ENCODE data around the gene PHACTR3. TPM values are rescaled to one million over a fixed set of nuclear protein-coding genes. Genes with fewer than 3 reads are reported as not detected.

Gene PHACTR3
- total RNA-seq, 3 donors from 2014 or later, result 0.41 to 3.4 (median 1.1) TPM

GRCh38 chr20:59864726-59865125 lies 260.4 kb downstream of the PHACTR3 start:
- TF ChIP-seq CTCF (IDR thresholded peaks at IDR 0.05), result no peak
- intact Hi-C loops (cut with DNase I, micrococcal nuclease), result no loop called here
- ATAC-seq, result no peak
- Histone ChIP-seq H3K4me1 (ENCODE audit: low read depth) (no peaks in the 10 kb centered on the region), H3K36me3 (ENCODE audit: low read depth) (no peaks in the 10 kb centered on the region), H3K9me3 (no peaks in the 10 kb centered on the region), H3K4me3 (no peak overlapping the region)
- no peak for DNase-seq

GRCh38 chr20:59866338-59866737 lies 262.0 kb downstream of the PHACTR3 start:
- H3K36me3 ChIP-seq (ENCODE audit: low read depth), result no peaks in the 10 kb centered on the region
- intact Hi-C loops (cut with DNase I, micrococcal nuclease), result no loop called here
- no peak for ATAC-seq
- H3K4me1 ChIP-seq (ENCODE audit: low read depth), result no peaks in the 10 kb centered on the region
- DNase-seq, result no peak
- no peak for TF ChIP-seq CTCF (IDR thresholded peaks at IDR 0.05)
- no peak overlapping the region for H3K4me3 ChIP-seq
- H3K9me3 ChIP-seq, result no peaks in the 10 kb centered on the region

DNA sequence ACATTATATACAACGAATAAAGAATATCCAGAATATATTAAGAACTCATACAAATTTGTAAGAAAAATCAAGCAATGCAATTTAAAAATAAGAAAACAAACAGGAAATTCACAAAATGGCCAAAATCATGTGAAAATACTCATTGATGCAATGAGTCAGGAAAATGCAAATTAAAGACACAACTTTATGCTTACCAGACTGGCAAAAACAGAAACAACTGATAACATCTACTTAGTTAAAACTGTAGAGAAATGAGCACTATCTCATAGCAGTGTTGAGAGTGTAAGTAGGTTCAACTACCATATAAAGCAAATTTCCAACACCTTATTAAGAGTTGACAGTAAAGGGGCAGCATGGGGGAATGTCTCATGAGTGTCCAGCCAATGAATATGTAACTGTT lies 266.8 kb downstream of the PHACTR3 start:
- intact Hi-C loops (cut with DNase I, micrococcal nuclease), result no loop called here
- Histone ChIP-seq H3K9me3 (no peaks in the 10 kb centered on the region), H3K4me3 (no peak overlapping the region), H3K4me1 (ENCODE audit: low read depth) (no peaks in the 10 kb centered on the region), H3K36me3 (ENCODE audit: low read depth) (no peaks in the 10 kb centered on the region)
- ATAC-seq (no peak), DNase-seq (no peak)
- no peak for TF ChIP-seq CTCF (IDR thresholded peaks at IDR 0.05)

DNA sequence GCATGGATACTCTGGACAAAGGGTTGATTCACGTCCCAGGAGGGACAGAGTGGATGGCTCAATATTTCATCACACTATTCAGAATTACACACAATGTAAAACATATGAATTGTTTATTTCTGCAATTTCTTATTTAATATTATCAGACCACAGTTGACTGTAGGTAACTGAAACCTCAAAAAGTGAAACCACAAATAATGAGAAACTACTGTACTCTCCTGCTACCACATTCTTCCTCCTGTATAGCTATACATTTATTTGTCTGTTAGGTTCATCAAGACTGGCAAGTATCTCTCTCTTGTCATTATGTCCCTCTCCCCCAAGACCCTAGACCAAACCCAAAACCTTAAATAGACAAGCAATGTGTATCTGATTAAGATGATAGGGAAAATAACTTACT lies 269.1 kb downstream of the PHACTR3 start:
- DNase-seq (no peak), ATAC-seq (no peak)
- Histone ChIP-seq H3K4me1 (ENCODE audit: low read depth) (no peaks in the 10 kb centered on the region), H3K4me3 (no peak overlapping the region), H3K36me3 (ENCODE audit: low read depth) (no peaks in the 10 kb centered on the region), H3K9me3 (no peaks in the 10 kb centered on the region)
- intact Hi-C loops (cut with DNase I, micrococcal nuclease), result no loop called here
- no peak for TF ChIP-seq CTCF (IDR thresholded peaks at IDR 0.05)

DNA sequence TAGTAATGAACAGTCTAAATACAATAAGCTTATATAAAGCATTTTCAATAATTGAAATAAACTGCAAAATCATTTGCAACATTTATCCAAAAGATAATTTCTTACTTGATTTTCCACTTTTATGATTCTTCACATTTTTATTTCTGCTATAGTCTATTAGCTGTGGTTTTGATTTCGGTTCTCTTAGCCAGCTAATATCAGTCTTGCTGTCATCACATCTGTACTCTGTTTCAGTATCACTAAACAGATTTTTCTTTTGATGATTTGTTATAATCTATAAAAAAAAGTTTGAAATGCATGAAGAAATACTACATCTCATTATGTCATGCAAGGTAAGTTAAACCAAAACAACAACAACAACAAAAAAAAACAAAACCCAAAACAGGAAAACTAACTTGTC lies 275.9 kb downstream of the PHACTR3 start:
- H3K36me3 ChIP-seq (ENCODE audit: low read depth), result no peaks in the 10 kb centered on the region
- ATAC-seq, result no peak
- H3K9me3 ChIP-seq, result no peaks in the 10 kb centered on the region
- no peaks in the 10 kb centered on the region for H3K4me1 ChIP-seq (ENCODE audit: low read depth)
- intact Hi-C loops (cut with DNase I, micrococcal nuclease), result no loop called here
- H3K4me3 ChIP-seq, result no peak overlapping the region
- no peak for DNase-seq
- no peak for TF ChIP-seq CTCF (IDR thresholded peaks at IDR 0.05)

GRCh38 chr20:59884494-59884893 lies 280.2 kb downstream of the PHACTR3 start:
- DNase-seq (no peak), ATAC-seq (no peak)
- H3K4me3 ChIP-seq, result no peak overlapping the region
- no peaks in the 10 kb centered on the region for H3K9me3 ChIP-seq
- H3K4me1 ChIP-seq (ENCODE audit: low read depth), result no peaks in the 10 kb centered on the region
- intact Hi-C loops (cut with DNase I, micrococcal nuclease), result no loop called here
- TF ChIP-seq CTCF (IDR thresholded peaks at IDR 0.05), result no peak
- no peaks in the 10 kb centered on the region for H3K36me3 ChIP-seq (ENCODE audit: low read depth)
